CD4-positive, alpha-beta T cell (primary cell): ENCODE measurements around the gene TPH1. TPM values are rescaled to one million over a fixed set of nuclear protein-coding genes. Genes with fewer than 3 reads are reported as not detected.

ENCODE experiments used
- total RNA-seq, 174 experiments: library from RNA in 2 of 174; stranded (reverse) in 2 of 174; gene quantifications; one replicate each; pipeline ENCODE4 v1.2.3 and lab custom pipeline; 2021 to 2026

The TPH1 gene
- total RNA-seq, 2 experiments from 2014 or later: 1.1 to 1.5 TPM

Other genes starting within 250 kb of the TPH1 start
- gene SERGEF, start 33.2 kb downstream of the TPH1 start, total RNA-seq: 10 to 100 TPM; 35.2 to 37.1 TPM
- 10 to 100 TPM; 21.3 to 24.5 TPM for gene SAAL1, start 59.8 kb upstream of the TPH1 start, total RNA-seq
- not detected for gene MRGPRX3, start 86.3 kb upstream of the TPH1 start, total RNA-seq
- not detected for gene MRGPRX4, start 126.6 kb upstream of the TPH1 start, total RNA-seq
- not detected for gene SAA4, start 190.5 kb upstream of the TPH1 start, total RNA-seq
- gene SAA2, start 202.4 kb upstream of the TPH1 start, total RNA-seq: under 1 TPM in 1 of 2 experiments, not detected in 1; 0.25 TPM
- gene SAA1, start 220.0 kb upstream of the TPH1 start, total RNA-seq: not detected